Panc1 (cell line): ENCODE data around the gene CANT1. TPM values are rescaled to one million over a fixed set of nuclear protein-coding genes. Genes with fewer than 3 reads are reported as not detected.

Experiments
- ATAC-seq: fragments of 200-7000 bp; cut with Tn5 transposase; 2 replicates; pipeline ENCODE4 v1.9.1; 2020; ENCODE audit warnings: mild to moderate bottlenecking, moderate library complexity
- BruUV-seq: library from RNA; stranded (reverse); fragments of 400-500 nt; replicated peaks from 2 replicates; lab custom pipeline; 2021; lab: Mats Ljungman, UMichigan
- CTCF ChIA-PET: fragments of 300-600 bp; sonication (Branson Sonifier 250); formaldehyde crosslinking; loops from one replicate; lab custom pipeline; 2022; ENCODE audit warnings: antibody characterized with exemption; lab: Charles Lee
- POLR2A ChIA-PET: fragments of 300-600 bp; sonication (Branson Sonifier 250); formaldehyde crosslinking; loops from one replicate; lab custom pipeline; 2022; ENCODE audit warnings: antibody characterized with exemption; lab: Charles Lee
- DNase-seq: peaks from one replicate; pipeline ENCODE4 v3.0.0-alpha.2; 2010; ENCODE audit warnings: low read depth, low spot score
- H3K27ac ChIP-seq: 2 replicates; pipeline ENCODE4 v1.5.1; 2011; ENCODE audit warnings: mild to moderate bottlenecking, low read length, inconsistent platforms
- H3K27me3 ChIP-seq: fragments of 200-500 bp; sonication (Bioruptor generic); 2 replicates; pipeline ENCODE4 v1.6.0; 2014; ENCODE audit warnings: low read length, inconsistent platforms; ENCODE audit not compliant: control insufficient read depth, insufficient read depth
- H3K36me3 ChIP-seq: fragments of 200-500 bp; sonication (Bioruptor generic); 2 replicates; pipeline ENCODE4 v1.5.1; 2014; ENCODE audit warnings: inconsistent platforms, mild to moderate bottlenecking, low read length, moderate library complexity; ENCODE audit not compliant: control insufficient read depth, insufficient read depth
- H3K4me1 ChIP-seq: 2 replicates; pipeline ENCODE4 v1.5.1; 2011; ENCODE audit warnings: inconsistent platforms, mild to moderate bottlenecking, low read length, moderate library complexity; ENCODE audit not compliant: control insufficient read depth, insufficient read depth
- H3K4me3 ChIP-seq, 2 experiments: 2 replicates each; pipeline ENCODE4 v1.5.1; 2011 to 2012; ENCODE audit warnings: low read depth in 2 of 2, low read length in 2 of 2, mild to moderate bottlenecking in 2 of 2, inconsistent platforms in 1 of 2, moderate library complexity in 1 of 2
- H3K9me3 ChIP-seq: fragments of 200-500 bp; sonication (Bioruptor generic); 2 replicates; pipeline ENCODE4 v1.5.1; 2014; ENCODE audit warnings: low read depth, mild to moderate bottlenecking, inconsistent platforms, low read length, moderate library complexity; ENCODE audit not compliant: control insufficient read depth, insufficient read depth
- POLR2AphosphoS5 ChIP-seq: IDR thresholded peaks from 2 replicates; pipeline ENCODE4 v1.6.1; 2012; ENCODE audit warnings: mild to moderate bottlenecking, low read depth, low read length, moderate library complexity
- SIN3A ChIP-seq: IDR thresholded peaks from 2 replicates; pipeline ENCODE4 v1.6.1; 2012; ENCODE audit warnings: low read depth, mild to moderate bottlenecking, low read length, moderate library complexity, borderline replicate concordance; ENCODE audit not compliant: insufficient read depth
- TCF7L2 ChIP-seq: IDR thresholded peaks from 2 replicates; pipeline ENCODE4 v1.6.1; 2011; ENCODE audit warnings: mild to moderate bottlenecking, low read depth, low read length, inconsistent platforms
- in situ Hi-C: cut with HindIII; loops from 2 replicates; pipeline ENCODE4 v1.10.0; 2016; ENCODE audit warnings: low sequenced_read_pairs, low pct_unique_long_range_greater_than_20kb
- intact Hi-C: fragments of 100-400 bp; cut with micrococcal nuclease; formaldehyde crosslinking; loops from one replicate; pipeline ENCODE4 v1.10.0; 2022; ENCODE audit not compliant: unreplicated experiment
- total RNA-seq: library from RNA; stranded (reverse); gene quantifications from one replicate; pipeline ENCODE4 v1.2.1, GENCODE V29; 2021; ENCODE audit not compliant: unreplicated experiment
- TF ChIP-seq, protein P1 (sequence below), 2 experiments: IDR thresholded peaks; 2 replicates each; pipeline ENCODE4 v1.6.1; 2011 to 2012; ENCODE audit warnings: low read depth in 2 of 2, control low read depth in 1 of 2, low read length in 1 of 2, mild to moderate bottlenecking in 1 of 2, moderate library complexity in 1 of 2; ENCODE audit not compliant: insufficient read depth in 1 of 2
- TF ChIP-seq, protein P2 (sequence below): fragments of 450-650 bp; IDR thresholded peaks from 2 replicates; pipeline ENCODE4 v1.5.1; 2017; ENCODE audit warnings: mild to moderate bottlenecking

Gene CANT1
- total RNA-seq, 1 experiment from 2014 or later, result 160 TPM

DNA sequence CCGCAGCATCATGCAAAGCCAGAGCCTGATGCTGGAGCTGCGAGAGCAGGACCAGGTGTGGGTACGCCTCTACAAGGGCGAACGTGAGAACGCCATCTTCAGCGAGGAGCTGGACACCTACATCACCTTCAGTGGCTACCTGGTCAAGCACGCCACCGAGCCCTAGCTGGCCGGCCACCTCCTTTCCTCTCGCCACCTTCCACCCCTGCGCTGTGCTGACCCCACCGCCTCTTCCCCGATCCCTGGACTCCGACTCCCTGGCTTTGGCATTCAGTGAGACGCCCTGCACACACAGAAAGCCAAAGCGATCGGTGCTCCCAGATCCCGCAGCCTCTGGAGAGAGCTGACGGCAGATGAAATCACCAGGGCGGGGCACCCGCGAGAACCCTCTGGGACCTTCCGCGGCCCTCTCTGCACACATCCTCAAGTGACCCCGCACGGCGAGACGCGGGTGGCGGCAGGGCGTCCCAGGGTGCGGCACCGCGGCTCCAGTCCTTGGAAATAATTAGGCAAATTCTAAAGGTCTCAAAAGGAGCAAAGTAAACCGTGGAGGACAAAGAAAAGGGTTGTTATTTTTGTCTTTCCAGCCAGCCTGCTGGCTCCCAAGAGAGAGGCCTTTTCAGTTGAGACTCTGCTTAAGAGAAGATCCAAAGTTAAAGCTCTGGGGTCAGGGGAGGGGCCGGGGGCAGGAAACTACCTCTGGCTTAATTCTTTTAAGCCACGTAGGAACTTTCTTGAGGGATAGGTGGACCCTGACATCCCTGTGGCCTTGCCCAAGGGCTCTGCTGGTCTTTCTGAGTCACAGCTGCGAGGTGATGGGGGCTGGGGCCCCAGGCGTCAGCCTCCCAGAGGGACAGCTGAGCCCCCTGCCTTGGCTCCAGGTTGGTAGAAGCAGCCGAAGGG lies 38.6 kb upstream of the CANT1 start:
- no TSS peak for BruUV-seq
- no peak overlapping the region for H3K4me3 ChIP-seq
- no peaks in the 10 kb centered on the region for H3K36me3 ChIP-seq
- intact Hi-C loops (no loop called here), in situ Hi-C loops (no loop called here)
- ATAC-seq (no peak; the same call in 1 of the 2 replicates), DNase-seq (no peak)
- no peak overlapping the region for H3K27ac ChIP-seq
- no peaks in the 10 kb centered on the region for H3K4me1 ChIP-seq
- no peaks in the 10 kb centered on the region; the same call in 1 of the 2 replicates for H3K27me3 ChIP-seq
- TF ChIP-seq POLR2AphosphoS5 (no peak), SIN3A (no peak), TCF7L2 (no peak)
- TF ChIP-seq, protein P1, sequence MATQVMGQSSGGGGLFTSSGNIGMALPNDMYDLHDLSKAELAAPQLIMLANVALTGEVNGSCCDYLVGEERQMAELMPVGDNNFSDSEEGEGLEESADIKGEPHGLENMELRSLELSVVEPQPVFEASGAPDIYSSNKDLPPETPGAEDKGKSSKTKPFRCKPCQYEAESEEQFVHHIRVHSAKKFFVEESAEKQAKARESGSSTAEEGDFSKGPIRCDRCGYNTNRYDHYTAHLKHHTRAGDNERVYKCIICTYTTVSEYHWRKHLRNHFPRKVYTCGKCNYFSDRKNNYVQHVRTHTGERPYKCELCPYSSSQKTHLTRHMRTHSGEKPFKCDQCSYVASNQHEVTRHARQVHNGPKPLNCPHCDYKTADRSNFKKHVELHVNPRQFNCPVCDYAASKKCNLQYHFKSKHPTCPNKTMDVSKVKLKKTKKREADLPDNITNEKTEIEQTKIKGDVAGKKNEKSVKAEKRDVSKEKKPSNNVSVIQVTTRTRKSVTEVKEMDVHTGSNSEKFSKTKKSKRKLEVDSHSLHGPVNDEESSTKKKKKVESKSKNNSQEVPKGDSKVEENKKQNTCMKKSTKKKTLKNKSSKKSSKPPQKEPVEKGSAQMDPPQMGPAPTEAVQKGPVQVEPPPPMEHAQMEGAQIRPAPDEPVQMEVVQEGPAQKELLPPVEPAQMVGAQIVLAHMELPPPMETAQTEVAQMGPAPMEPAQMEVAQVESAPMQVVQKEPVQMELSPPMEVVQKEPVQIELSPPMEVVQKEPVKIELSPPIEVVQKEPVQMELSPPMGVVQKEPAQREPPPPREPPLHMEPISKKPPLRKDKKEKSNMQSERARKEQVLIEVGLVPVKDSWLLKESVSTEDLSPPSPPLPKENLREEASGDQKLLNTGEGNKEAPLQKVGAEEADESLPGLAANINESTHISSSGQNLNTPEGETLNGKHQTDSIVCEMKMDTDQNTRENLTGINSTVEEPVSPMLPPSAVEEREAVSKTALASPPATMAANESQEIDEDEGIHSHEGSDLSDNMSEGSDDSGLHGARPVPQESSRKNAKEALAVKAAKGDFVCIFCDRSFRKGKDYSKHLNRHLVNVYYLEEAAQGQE (IDR thresholded peaks at IDR 0.05; ENCODE audit: insufficient read depth in 1 of 2, low read depth in 2 of 2, low read length in 1 of 2), result no peak
- TF ChIP-seq, protein P2, sequence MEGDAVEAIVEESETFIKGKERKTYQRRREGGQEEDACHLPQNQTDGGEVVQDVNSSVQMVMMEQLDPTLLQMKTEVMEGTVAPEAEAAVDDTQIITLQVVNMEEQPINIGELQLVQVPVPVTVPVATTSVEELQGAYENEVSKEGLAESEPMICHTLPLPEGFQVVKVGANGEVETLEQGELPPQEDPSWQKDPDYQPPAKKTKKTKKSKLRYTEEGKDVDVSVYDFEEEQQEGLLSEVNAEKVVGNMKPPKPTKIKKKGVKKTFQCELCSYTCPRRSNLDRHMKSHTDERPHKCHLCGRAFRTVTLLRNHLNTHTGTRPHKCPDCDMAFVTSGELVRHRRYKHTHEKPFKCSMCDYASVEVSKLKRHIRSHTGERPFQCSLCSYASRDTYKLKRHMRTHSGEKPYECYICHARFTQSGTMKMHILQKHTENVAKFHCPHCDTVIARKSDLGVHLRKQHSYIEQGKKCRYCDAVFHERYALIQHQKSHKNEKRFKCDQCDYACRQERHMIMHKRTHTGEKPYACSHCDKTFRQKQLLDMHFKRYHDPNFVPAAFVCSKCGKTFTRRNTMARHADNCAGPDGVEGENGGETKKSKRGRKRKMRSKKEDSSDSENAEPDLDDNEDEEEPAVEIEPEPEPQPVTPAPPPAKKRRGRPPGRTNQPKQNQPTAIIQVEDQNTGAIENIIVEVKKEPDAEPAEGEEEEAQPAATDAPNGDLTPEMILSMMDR, result no peak
- ChIA-PET CTCF (interaction anchor here (0.5 to 0.6 kb wide), 3 partner anchors 60 to 1107 kb away, joined by 3 read pairs; no protein-coding TSS in a partner anchor), POLR2A (interaction anchor here (0.6 kb wide), 1 partner anchor 25 kb away, joined by 3 read pairs; no protein-coding TSS in a partner anchor)
- H3K9me3 ChIP-seq, result no peaks in the 10 kb centered on the region

DNA sequence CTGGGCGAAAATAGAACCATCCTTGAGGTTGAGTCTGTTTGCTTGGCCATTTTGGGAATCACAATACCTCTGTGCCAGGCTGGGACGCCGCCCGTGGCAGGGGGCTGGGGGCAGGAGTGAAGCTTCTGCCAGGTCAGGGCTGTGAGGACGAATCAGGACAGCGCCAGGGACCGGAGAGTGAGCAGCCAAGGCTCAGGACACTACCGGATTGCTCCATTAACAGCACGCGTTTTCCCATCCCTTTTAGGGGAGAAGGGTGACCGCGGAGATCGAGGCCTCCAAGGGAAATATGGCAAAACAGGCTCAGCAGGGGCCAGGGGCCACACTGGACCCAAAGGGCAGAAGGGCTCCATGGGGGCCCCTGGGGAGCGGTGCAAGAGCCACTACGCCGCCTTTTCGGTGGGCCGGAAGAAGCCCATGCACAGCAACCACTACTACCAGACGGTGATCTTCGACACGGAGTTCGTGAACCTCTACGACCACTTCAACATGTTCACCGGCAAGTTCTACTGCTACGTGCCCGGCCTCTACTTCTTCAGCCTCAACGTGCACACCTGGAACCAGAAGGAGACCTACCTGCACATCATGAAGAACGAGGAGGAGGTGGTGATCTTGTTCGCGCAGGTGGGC lies 37.8 kb upstream of the CANT1 start:
- intact Hi-C loops (no loop called here), in situ Hi-C loops (no loop called here)
- TF ChIP-seq, protein P2, result no peak
- TF ChIP-seq POLR2AphosphoS5 (no peak), TCF7L2 (no peak)
- TF ChIP-seq, protein P1 (IDR thresholded peaks at IDR 0.05; ENCODE audit: insufficient read depth in 1 of 2, low read depth in 2 of 2, low read length in 1 of 2), result no peak
- no peak overlapping the region for H3K27ac ChIP-seq
- H3K9me3 ChIP-seq, result no peaks in the 10 kb centered on the region
- DNase-seq (no peak), ATAC-seq (no peak)
- H3K36me3 ChIP-seq, result no peaks in the 10 kb centered on the region
- no peak overlapping the region for H3K4me3 ChIP-seq
- no peaks in the 10 kb centered on the region; the same call in 1 of the 2 replicates for H3K27me3 ChIP-seq
- no TSS peak for BruUV-seq
- no peaks in the 10 kb centered on the region for H3K4me1 ChIP-seq
- ChIA-PET CTCF (interaction anchor here (0.6 kb wide), 1 partner anchor 47 kb away, joined by 4 read pairs; no protein-coding TSS in a partner anchor), POLR2A (no interaction called here)
